SKM-1 treated with dmso at 0.1 percent for 144 hours (cell line): ENCODE results near the gene ETV4.

Source experiments
- DNase-seq: peaks from one replicate; lab custom pipeline; 2025; ENCODE audit not compliant: unreplicated experiment; lab: John Stamatoyannopoulos, UW

ETV4 gene

GRCh38 chr17:43547189-43547550, 1.0 kb upstream of the ETV4 start:
- DNase-seq, result no peak

- no peak for DNase-seq
These were observed 832 bp downstream of the ETV4 start for GRCh38 chr17:43545383-43545632.

- no peak for DNase-seq
These were observed 2.2 kb downstream of the ETV4 start for GRCh38 chr17:43543771-43544575.

GRCh38 chr17:43543300-43543699, 2.8 kb downstream of the ETV4 start:
- no peak for DNase-seq

GRCh38 chr17:43542859-43543258, 3.3 kb downstream of the ETV4 start:
- DNase-seq, result no peak

GRCh38 chr17:43540821-43541674, 5.1 kb downstream of the ETV4 start:
- no peak for DNase-seq

GRCh38 chr17:43536236-43536992, 9.7 kb downstream of the ETV4 start:
- no peak for DNase-seq

- no peak for DNase-seq
These were observed 11.2 kb downstream of the ETV4 start for GRCh38 chr17:43534909-43535308.

GRCh38 chr17:43533699-43534098, 12.4 kb downstream of the ETV4 start:
- DNase-seq, result no peak

GRCh38 chr17:43532581-43532980, 13.6 kb downstream of the ETV4 start:
- DNase-seq, result no peak

GRCh38 chr17:43531955-43532354, 14.2 kb downstream of the ETV4 start:
- DNase-seq, result no peak

GRCh38 chr17:43531082-43531378, 15.1 kb downstream of the ETV4 start:
- no peak for DNase-seq

GRCh38 chr17:43530288-43531081, 15.7 kb downstream of the ETV4 start:
- no peak for DNase-seq

GRCh38 chr17:43529947-43530287, 16.2 kb downstream of the ETV4 start:
- no peak for DNase-seq

GRCh38 chr17:43528988-43529814, 16.9 kb downstream of the ETV4 start:
- DNase-seq, result no peak

- no peak for DNase-seq
These were observed 17.7 kb downstream of the ETV4 start for GRCh38 chr17:43528319-43528987.

GRCh38 chr17:43526886-43527648, 19.1 kb downstream of the ETV4 start:
- DNase-seq, result no peak

- DNase-seq, result no peak
These were observed 21.1 kb downstream of the ETV4 start for GRCh38 chr17:43524945-43525575.

- no peak for DNase-seq
These were observed 24.8 kb downstream of the ETV4 start for GRCh38 chr17:43521389-43521788.
